DOHH2 (cell line): ENCODE results near the gene APOL4.

ENCODE experiments used
- CTCF ChIP-seq: fragments of 200-600 bp; sonication (generic); IDR thresholded peaks from one replicate; pipeline ENCODE4 v1.5.1; 2014; ENCODE audit warnings: antibody characterized with exemption, mild to moderate bottlenecking, low read depth, low read length; ENCODE audit not compliant: poor library complexity, severe bottlenecking
- EZH2phosphoT487 ChIP-seq: fragments of 200-600 bp; sonication (generic); IDR thresholded peaks from 2 replicates; pipeline ENCODE4 v1.6.1; 2017; ENCODE audit warnings: borderline replicate concordance, mild to moderate bottlenecking, antibody characterized with exemption, low read length, moderate library complexity, mixed read lengths

GRCh38 chr22:36164621-36165020, 37.0 kb downstream of the APOL4 start:
- no peak for TF ChIP-seq CTCF
- no peak for TF ChIP-seq EZH2phosphoT487
